SKM-1 (cell line): ENCODE results near the gene DTX1.
"Not testable (repeated sequence)": the region's sequence is repeated elsewhere in the genome, so short reads cannot be mapped to it uniquely, and the experiment has no call there.

Experiments used
- DNase-seq: peaks from one replicate; lab custom pipeline; 2025; ENCODE audit not compliant: unreplicated experiment; lab: John Stamatoyannopoulos, UW

The DTX1 gene

DNA sequence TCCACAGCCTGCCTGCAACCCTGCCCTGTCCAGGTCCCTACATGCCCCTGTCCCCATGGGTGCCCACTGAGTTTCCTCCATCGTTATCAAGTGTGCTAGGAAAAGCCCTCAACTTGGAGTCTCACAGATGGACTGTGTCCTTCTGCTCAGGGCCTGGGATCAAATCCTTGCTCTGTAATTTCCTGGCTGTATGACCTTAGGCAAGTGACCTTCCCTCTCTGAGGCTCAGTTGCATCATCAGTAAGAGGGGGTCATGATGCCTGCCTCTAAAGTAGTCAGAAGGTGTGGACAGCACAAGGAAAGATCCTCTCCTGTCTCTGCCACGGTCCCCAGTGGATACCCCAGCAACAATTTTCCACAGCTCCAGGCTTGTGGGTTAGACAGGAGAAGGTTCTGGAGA is 56.9 kb downstream of the DTX1 start:
- no peak for DNase-seq

GRCh38 chr12:113114447-113115178 is 58.1 kb downstream of the DTX1 start:
- DNase-seq = no peak

GRCh38 chr12:113115455-113116126 is 59.1 kb downstream of the DTX1 start:
- DNase-seq = no peak

GRCh38 chr12:113116875-113117274 is 60.3 kb downstream of the DTX1 start:
- no peak for DNase-seq

- not testable (repeated sequence) for DNase-seq
These were observed 61.2 kb downstream of the DTX1 start for GRCh38 chr12:113117684-113118083.

DNA sequence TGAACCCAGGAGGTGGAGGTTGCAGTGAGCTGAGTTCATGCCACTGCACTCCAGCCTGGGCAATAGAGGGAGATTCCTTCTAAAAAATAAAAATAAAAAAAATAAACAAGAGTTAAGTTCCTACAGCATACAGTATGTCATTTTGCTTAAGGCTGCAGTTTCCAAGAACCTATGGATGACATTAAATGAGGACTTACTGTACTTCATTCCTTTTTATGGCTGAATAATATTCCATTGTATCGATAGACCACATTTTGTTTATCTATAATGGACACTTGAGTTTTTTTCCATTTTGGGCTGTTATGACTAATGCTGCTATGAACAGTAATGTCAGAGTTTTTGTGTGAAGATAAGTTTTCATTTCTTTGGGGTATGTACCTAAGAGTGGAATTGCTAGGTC is 61.6 kb downstream of the DTX1 start:
- DNase-seq = no peak

DNA sequence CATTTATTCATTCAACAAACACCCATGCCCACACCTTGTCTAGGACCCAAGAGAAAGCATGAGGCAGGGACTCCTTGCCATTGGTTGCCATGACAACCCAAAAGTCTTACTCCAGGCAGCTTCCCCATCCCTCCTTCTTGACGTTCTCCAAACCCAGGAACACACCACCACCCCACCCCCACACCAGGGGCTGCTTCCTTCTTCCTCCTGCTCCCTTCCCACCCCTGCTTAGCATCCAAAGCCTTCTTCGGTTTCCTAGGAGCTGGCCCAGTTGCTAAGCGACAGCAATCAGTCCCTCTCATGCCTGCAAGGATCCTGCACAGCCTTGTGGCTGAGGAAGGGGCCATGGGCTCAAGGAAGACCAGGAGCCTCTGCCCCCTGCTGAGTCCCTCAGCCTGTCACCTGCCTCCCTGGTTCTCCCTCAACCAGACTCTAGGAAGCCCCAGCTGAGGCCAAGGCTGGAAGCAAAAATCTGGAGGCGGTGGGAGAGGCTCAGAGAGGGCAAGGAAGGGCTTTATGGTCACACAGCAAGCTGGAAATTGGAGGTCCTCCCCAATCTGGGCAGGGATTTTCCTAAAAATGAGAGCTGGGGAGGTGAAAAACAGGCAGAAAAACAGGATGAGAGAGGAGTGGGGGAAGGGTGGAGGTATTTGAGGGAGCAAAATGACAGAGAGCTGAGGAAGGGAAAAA is 63.6 kb downstream of the DTX1 start:
- DNase-seq = no peak

DNA sequence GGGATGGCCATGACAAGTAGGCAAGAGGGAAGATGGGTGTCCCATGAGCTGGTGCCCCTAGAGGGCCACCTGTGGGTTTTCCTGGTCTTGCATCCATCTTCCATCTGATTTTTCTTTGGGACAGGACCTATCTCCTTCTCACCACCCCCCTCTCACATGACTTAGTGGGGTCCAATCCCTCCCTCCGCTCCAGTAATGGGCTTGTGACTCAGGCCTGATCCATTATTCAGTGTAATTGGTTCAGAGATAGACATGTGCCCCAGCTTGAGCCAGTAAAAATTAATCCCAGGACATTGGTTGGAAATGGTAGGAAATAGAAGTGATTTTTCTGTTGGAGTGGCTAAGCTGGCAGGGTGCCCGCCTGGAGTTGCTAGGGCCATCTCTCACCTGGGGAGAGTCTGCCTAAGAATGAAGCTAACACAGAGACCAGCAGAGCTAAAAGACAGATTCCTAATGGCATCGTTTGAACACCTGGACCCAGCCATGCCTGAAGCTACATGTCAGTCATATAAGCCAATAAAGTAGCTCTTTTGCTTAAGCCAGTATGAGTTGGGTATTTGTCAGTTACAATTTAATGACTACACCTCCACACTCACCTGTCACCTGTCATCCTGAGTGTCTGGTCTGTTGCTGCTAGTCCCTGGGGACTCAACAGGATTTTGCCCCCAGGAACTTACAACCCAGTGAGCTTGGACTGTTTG is 64.3 kb downstream of the DTX1 start:
- DNase-seq = no peak

GRCh38 chr12:113127791-113128199 is 71.3 kb downstream of the DTX1 start:
- DNase-seq = no peak

GRCh38 chr12:113128802-113129663 is 72.5 kb downstream of the DTX1 start:
- DNase-seq = no peak

GRCh38 chr12:113129664-113130456 is 73.3 kb downstream of the DTX1 start:
- no peak for DNase-seq

- DNase-seq = no peak
These were observed 74.1 kb downstream of the DTX1 start for GRCh38 chr12:113130457-113131135.

DNA sequence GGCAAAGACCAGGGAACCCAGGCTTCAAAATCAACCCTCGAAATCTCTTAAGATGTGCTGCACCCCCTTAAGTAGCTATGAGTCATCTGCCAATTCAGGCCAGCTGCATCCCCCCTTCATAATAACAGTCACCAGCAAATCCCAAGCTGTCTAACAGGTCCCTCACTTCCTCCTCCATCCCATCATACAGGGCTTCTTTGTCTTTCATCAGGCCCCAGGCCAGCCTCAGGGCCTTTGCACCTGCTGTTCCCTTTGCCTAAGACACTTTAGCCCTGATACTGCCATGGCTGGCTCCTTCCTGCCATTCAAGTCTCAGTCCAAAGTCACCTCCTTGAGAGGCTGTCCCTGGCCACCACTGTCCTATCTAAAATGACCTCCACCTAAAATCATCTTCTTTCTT is 75.0 kb downstream of the DTX1 start:
- no peak for DNase-seq

DNA sequence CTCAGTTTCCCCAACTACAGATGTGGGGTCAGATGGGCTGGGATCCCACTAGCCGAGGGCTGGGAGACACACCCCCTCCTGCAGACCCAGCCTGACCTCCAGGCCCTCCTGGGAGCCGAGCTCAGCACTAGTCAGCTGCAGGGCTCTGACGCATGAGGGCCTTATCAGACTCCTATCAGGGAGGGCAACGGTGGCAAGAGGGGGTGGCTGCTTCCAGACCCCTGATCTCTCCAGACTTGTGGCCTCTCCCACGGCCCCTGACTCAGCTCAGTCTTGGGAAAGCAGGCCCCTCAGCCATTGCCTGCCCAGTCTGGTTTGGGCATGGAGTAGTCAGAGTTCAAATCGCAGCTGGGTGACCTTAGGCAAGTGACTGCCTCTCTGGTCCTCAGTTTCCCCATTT is 76.5 kb downstream of the DTX1 start:
- no peak for DNase-seq

GRCh38 chr12:113133666-113134065 is 77.1 kb downstream of the DTX1 start:
- DNase-seq = no peak

DNA sequence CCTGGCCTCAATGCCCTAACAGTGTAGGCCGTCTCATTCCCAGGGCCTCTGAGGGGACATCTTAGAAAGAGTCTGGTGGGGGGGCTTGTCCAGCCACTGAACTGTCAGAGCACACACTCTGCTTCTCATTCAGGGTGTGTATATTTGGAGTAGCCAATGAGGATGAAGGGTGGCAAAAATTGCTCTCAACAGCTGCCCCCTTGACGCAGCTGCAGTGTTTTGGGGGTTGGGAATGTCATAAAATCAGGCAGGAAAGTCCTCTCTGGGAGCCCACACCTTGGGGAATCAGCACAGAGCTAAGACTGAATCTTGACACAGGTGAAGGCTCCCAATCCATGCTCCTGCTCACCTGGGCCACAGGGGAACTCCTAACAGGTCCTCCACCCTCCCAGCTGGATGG is 77.5 kb downstream of the DTX1 start:
- no peak for DNase-seq

DNA sequence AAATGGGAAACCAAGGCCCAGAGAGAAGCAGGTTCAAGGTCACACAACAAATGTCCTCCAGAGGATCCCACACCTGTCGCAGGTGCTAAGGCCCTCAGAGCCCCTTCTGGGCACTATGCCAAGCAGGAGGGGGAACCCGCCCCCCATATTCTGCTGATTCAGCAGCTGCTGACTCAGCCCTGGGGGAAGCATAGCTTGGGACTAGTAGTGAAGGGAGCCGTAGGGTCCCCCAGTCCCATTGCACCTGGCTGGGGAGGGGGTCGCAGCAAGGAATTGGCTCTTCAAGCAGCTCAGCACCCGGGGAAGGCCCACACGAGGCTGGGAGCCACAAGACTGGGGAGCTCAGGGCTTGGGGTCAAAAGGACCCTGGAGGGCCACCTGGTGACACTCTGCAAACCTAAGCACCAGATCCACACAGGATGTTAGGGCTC is 78.0 kb downstream of the DTX1 start:
- no peak for DNase-seq

DNA sequence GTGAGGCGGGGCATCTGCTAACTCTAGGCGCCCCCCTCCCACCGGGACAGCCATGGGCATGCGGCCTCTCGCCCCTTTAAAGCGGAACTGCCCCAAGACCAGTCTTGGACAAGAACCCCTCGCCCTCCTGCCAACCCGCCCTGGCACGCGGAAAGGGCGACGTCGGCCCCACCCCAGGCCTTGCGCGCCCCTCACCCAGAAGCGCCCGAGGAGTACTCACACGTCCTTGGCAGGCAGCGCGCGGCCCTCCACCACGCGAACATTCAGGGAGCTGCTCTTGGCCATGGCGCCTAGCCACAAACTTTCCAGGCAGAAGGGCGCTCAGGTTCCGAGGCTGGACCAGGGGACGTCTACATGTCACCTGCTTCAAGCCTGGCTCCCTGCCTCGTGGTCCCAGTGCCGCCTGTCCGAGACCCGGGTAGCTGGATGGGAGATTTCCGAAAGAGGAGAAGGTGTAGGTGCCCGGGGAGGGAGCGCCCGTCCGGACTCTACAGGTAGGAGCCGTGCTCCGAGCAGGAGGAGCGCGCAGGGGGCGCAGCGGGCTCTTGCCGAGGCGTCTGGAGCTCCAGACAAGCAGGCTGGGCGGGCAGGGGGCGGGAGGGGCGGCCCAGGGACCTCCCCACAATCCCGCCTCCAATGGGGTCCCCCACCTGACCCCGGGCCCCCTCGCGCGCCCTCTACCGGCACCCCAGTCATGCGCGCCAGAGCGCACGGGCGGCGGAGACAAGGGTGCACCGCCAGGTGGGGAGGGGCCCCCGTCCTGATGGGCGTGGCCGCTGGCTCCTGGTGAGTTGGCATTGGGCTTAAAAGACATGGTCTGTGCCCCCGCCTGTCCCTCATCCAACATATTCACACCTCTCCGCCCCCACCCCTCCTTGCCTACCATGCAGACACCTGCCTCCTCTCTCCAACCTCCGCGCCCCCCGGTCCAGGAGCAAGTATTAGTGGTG is 78.9 kb downstream of the DTX1 start, which contains the start of gene RASAL1:
Gene RASAL1, minus strand, starts transcription at position 584 of the 950 bp plus-strand sequence. Its CDS starts 299 bp downstream, at position 285.
- DNase-seq = no peak
